DND-41 (cell line): ENCODE results near the gene RTN1.

ENCODE experiments used
- ATAC-seq: fragments of 200-7000 bp; cut with Tn5 transposase; 3 replicates; pipeline ENCODE4 v1.9.1; 2021; ENCODE audit warnings: low read depth; ENCODE audit not compliant: insufficient read depth
- DNase-seq: peaks from one replicate; pipeline ENCODE4 v3.0.0-alpha.2; 2020
- H2AFZ ChIP-seq: 2 replicates; pipeline ENCODE4 v1.6.0; 2012; ENCODE audit warnings: low read depth, low read length
- H3K27ac ChIP-seq: 2 replicates; pipeline ENCODE4 v1.5.1; 2012; ENCODE audit warnings: low read length, inconsistent platforms
- H3K27me3 ChIP-seq: fragments of 200-600 bp; sonication (generic); 2 replicates; pipeline ENCODE4 v1.6.0; 2012; ENCODE audit warnings: low read length, mild to moderate bottlenecking, inconsistent platforms; ENCODE audit not compliant: insufficient read depth, poor library complexity
- H3K36me3 ChIP-seq: 2 replicates; pipeline ENCODE4 v1.5.1; 2012; ENCODE audit warnings: low read length, inconsistent platforms; ENCODE audit not compliant: insufficient read depth
- H3K4me1 ChIP-seq: 2 replicates; pipeline ENCODE4 v1.5.1; 2012; ENCODE audit warnings: mild to moderate bottlenecking, low read length; ENCODE audit not compliant: insufficient read depth
- H3K4me2 ChIP-seq: 2 replicates; pipeline ENCODE4 v1.6.0; 2012; ENCODE audit warnings: mild to moderate bottlenecking, moderate library complexity, low read length, inconsistent platforms; ENCODE audit not compliant: insufficient read depth
- H3K4me3 ChIP-seq, 2 experiments: fragments of 200-600 bp in 1 of 2; shearing (Covaris generic) in 1 of 2; 2 replicates each; pipeline ENCODE4 v1.5.1; 2012 to 2016; ENCODE audit warnings: inconsistent platforms in 2 of 2, low read length in 2 of 2, mild to moderate bottlenecking in 2 of 2, low read depth in 1 of 2, moderate library complexity in 1 of 2
- H3K79me2 ChIP-seq: 2 replicates; pipeline ENCODE4 v1.6.0; 2012; ENCODE audit warnings: low read length, inconsistent platforms; ENCODE audit not compliant: insufficient read depth
- H3K9ac ChIP-seq: 2 replicates; pipeline ENCODE4 v1.6.0; 2012; ENCODE audit warnings: low read depth, mild to moderate bottlenecking, inconsistent platforms, low read length, moderate library complexity
- H3K9me3 ChIP-seq: 2 replicates; pipeline ENCODE4 v1.5.1; 2012; ENCODE audit warnings: low read length, moderate library complexity, mild to moderate bottlenecking, inconsistent platforms; ENCODE audit not compliant: insufficient read depth, severe bottlenecking
- H4K20me1 ChIP-seq: 2 replicates; pipeline ENCODE4 v1.6.0; 2012; ENCODE audit warnings: low read length; ENCODE audit not compliant: insufficient read depth
- CTCF ChIP-seq: IDR thresholded peaks from 2 replicates; pipeline ENCODE4 v1.5.1; 2012; ENCODE audit warnings: borderline replicate concordance, low read length, moderate library complexity, mild to moderate bottlenecking; ENCODE audit not compliant: poor library complexity, severe bottlenecking; ENCODE audit errors: extremely low read depth
- EZH2 ChIP-seq: IDR thresholded peaks from 3 replicates; pipeline ENCODE4 v1.6.1; 2012; ENCODE audit warnings: borderline replicate concordance, low read depth, mild to moderate bottlenecking, moderate library complexity, low read length, inconsistent platforms; ENCODE audit not compliant: severe bottlenecking

Gene RTN1

GRCh38 chr14:59600211-59600945, 270.2 kb downstream of the RTN1 start:
- H3K9me3 ChIP-seq = no peaks in the 10 kb centered on the region
- no peak overlapping the region for H3K9ac ChIP-seq
- no peaks in the 10 kb centered on the region for H3K4me1 ChIP-seq
- TF ChIP-seq CTCF (no peak), EZH2 (no peak)
- ATAC-seq (no peak), DNase-seq (no peak)
- no peak overlapping the region for H3K4me3 ChIP-seq
- H3K27ac ChIP-seq = no peak overlapping the region
- no peaks in the 10 kb centered on the region for H3K79me2 ChIP-seq
- no peaks in the 10 kb centered on the region for H3K36me3 ChIP-seq
- H3K4me2 ChIP-seq = no peak overlapping the region
- no peak overlapping the region for H2AFZ ChIP-seq
- peaks cover 9% of the 10 kb centered on the region for H3K27me3 ChIP-seq
- H4K20me1 ChIP-seq = no peaks in the 10 kb centered on the region

GRCh38 chr14:59595071-59595470, 275.5 kb downstream of the RTN1 start:
- H3K79me2 ChIP-seq = no peaks in the 10 kb centered on the region
- DNase-seq (no peak), ATAC-seq (no peak)
- no peak overlapping the region for H3K4me2 ChIP-seq
- no peak overlapping the region for H3K4me3 ChIP-seq
- H3K36me3 ChIP-seq = no peaks in the 10 kb centered on the region
- no peaks in the 10 kb centered on the region for H3K4me1 ChIP-seq
- H3K9me3 ChIP-seq = no peaks in the 10 kb centered on the region
- H3K27ac ChIP-seq = no peak overlapping the region
- H3K27me3 ChIP-seq = no peaks in the 10 kb centered on the region
- no peaks in the 10 kb centered on the region for H4K20me1 ChIP-seq
- H2AFZ ChIP-seq = no peak overlapping the region
- H3K9ac ChIP-seq = no peak overlapping the region
- no peak for TF ChIP-seq EZH2
- no peak for TF ChIP-seq CTCF

- Histone ChIP-seq H3K9ac (no peak overlapping the region), H3K27me3 (peaks cover 9% of the 10 kb centered on the region), H3K4me3 (no peak overlapping the region), H3K4me2 (no peak overlapping the region), H3K27ac (no peak overlapping the region), H3K4me1 (no peaks in the 10 kb centered on the region), H3K9me3 (no peaks in the 10 kb centered on the region), H4K20me1 (no peaks in the 10 kb centered on the region), H3K36me3 (no peaks in the 10 kb centered on the region), H2AFZ (no peak overlapping the region), H3K79me2 (no peaks in the 10 kb centered on the region)
- DNase-seq (no peak), ATAC-seq (no peak)
- no peak for TF ChIP-seq CTCF
- TF ChIP-seq EZH2 = no peak
Observed at GRCh38 chr14:59591641-59592370, 278.8 kb downstream of the RTN1 start.
